Stimulated activated CD4-positive, alpha-beta T cell treated with anti-CD3 and anti-CD28 coated beads, Interleukin-4, amount 100 ng/mL, for 48 hours (primary cell): ENCODE data around the gene GRIA3.

ENCODE experiments used
- DNase-seq, 2 donors: peaks; one replicate each; pipeline ENCODE4 v3.0.0-alpha.2; 2020; ENCODE audit warnings: low read depth in 2 of 2

Gene GRIA3

DNA sequence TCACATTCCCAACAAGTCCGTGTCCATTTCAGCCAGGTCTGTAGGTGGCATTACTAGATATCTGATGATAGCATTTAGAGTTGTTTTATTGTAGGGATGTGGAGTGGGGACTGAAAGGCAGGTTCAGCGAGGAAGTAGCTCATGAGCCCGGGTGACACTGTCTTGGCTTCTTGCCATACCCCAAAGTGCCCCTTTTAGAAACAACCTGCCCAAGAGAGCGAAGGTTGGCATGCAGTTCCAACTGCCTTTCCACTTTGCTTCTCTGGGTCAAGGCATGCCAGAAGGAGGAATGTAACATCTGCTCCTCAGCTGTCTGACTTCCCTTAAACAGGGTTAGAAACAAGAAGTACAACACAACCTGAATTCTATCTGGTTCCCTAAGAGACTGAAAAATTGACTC is 9.0 kb downstream of the GRIA3 start:
- no peak for DNase-seq

DNA sequence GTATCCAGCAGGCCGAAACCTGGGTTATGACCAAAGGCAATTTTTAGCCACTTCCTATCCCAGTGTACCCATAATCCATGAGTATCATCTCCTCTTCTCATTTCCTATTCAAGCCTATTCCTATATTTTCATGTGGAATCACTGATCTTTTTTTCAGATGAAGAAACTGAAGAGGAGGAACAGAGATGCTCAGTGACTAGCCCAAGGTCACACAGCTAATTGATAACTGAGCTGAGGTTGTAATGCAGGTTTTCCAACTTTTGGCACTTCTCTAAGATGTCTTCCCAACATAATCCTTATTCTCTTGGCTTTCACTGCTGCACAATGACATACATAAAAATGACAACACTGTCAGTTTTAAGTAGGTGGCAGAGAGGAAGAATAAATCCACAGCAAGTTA is 15.3 kb downstream of the GRIA3 start:
- no peak for DNase-seq

DNA sequence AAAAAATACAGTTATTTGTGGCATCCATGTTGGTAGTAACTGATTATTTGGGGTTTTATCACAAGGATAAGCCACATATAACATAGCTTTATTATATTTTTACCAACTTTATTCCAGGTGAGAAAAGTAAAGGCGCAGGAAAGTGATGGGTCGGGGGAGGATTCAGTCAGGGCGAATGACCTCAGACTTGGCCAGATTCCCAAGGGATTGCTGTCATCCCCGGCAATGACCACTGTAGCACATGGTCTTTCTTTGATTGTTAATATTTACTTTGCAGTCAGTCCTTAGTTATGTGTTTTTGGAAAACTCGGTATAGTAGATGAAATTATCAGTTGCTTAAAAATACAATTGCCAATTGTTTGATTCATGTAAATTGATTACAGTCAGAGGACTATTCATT is 17.6 kb downstream of the GRIA3 start:
- DNase-seq, result no peak

DNA sequence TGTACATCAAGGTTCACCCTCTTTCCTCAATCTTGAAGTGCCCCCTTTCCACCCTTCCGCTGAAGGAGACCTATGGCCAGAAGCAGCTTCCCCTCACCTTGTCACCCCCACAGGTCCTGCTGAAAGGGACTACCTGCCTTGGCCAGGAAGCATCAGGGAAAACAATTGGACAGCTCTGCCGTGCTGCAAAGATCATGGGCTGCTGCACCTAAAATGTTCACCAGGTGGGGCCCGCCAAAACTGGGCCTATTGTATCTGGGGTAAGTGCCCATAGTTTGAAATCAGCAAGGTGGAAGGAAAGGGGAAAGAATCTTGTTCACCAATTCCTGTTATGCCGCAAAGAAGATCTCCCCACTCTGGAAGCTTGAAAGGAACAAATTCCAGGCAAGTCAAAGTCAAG is 18.4 kb downstream of the GRIA3 start:
- no peak for DNase-seq

DNA sequence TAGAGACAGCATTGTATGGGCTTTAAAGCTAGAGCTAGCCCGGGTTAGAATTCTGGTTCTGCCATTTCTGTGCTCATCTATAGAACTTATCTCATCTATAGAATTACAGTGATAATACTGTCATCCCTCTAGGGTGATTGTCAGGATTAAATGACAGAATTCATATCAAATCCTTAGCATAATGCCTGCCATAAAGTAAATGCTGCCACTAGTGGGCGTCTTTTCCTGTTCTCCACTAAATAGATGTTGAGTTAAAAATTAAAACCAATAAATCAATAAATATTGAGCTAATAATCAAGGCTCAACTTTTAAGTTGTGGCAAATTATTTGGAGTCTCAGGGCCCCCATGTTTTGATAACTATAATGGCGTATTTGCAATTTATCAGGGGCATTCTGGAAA is 19.7 kb downstream of the GRIA3 start:
- DNase-seq, result no peak

DNA sequence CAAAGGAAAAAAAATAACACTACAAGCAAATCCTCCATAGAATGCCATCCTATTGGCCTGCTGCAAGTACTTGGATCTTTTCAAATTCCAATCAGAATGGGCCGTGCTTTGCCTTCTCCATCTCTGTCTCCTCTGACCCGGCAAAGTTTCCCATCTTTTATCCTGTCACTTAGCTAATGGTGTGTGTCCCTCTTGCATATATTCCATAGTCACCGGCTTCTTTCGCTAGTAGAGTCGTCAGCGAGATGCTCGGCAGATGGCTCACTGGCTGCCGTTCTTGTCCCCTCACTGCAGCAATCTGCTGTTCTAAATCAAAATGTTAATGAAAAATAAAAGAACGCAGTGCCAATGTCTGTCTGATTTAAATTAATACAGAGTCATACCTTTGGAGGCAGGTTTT is 22.1 kb downstream of the GRIA3 start:
- no peak for DNase-seq

DNA sequence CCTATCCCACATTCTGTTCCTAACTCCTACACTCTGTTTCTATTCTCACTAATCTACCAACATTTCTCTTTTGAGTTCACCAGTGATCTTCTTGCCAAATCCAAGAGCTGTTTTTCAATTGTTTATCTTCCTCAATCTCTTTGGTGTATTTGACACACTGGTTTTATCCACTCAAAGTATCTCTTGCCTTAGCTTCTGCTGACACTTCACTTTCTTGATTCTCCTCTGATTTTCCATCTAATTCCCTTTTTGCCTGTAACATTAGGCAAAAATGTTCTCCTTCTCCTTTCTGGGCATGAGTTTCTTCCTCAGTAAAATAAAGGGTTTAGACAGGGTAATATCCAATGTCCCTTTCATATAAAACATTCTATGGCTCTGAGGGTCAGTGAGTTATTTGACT is 26.2 kb downstream of the GRIA3 start:
- no peak for DNase-seq

DNA sequence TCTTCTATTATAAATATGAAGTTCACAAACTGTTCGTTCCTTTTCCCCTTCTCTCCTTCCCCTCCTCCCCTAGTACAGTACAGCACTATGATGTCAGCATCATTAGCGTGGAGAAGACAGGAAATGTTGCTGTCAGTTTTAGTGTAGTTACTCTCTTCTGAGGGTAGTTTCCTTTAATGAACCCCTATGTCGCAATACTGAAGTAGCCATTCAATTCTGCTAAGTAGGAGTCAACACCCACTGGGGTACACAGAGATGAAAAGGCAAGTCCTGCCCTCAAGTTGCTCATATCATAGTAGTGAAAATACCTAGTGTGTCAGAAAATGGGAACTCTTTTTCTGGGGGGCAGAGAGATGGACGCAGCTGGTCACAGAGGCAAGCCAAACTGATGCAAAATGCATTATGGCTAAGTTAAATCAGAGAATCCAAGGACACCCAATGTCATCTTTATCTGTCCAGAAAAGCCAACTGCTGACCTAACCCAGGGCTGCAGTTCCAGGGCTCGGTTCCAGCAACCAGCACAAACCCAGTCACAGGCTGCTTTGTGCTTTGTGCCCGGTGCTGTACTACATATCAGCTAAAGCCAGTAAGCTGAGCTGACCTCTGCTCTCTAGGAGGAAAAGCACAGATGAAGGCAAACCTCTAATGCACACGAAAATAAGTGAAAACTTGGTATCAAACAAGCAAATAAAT is 31.5 kb downstream of the GRIA3 start:
- no peak for DNase-seq

DNA sequence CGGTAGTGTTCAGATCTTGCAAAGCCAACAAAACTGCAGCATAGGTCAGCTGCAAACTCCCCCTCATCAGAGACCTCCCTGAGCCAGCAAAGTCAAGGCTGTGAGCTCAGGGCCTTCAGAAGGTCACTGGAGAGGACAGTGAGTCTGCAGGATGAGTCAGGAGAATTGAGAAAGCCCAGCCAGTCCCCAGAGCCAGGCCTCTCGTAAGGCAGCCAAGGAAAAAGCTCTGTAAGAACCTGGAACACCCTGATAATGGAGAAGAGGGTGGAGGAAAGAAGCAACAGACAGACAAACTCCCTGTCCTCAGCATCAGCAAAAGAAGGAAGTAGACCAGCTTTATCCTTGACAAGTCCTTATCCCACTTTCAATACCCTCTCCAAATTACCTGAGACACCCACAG is 33.0 kb downstream of the GRIA3 start:
- DNase-seq, result no peak

DNA sequence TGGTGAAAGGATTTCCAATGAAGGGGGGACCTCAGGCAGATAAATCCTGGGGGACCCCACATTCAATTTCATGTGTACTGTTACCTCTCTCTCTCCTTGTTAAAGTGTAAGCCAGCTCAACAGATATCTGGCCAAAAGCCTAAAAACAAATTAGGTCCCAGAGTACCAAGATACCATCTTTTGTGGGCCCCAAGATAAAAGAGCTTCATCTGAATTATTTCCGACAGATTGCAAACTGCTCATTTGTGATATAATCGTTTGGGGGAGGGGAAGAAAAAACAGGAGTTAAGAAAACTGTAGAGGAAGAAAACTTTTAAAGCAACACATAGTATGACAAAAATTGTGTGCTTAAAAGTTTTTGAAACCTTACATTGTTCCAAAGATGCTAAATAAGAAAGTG is 33.6 kb downstream of the GRIA3 start:
- DNase-seq, result no peak

DNA sequence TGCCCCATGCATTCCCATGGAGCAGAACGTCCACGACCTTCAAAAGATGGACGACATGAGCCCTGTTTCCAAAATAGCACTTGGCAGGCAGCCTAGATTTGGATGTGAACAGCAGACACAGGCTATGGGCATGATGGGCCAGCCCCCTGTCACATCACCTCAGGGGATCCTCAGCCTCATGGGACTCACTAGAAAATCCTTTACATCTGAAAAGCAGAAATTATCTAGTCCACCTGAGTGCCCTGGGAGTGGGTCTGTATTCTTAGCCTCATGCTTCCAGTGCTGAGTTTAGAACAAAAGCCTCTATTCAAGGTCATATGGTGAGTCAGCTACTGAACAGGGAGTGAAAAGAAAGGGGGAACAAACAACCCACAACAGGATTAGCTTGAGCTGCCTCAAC is 35.8 kb downstream of the GRIA3 start:
- DNase-seq, result no peak

DNA sequence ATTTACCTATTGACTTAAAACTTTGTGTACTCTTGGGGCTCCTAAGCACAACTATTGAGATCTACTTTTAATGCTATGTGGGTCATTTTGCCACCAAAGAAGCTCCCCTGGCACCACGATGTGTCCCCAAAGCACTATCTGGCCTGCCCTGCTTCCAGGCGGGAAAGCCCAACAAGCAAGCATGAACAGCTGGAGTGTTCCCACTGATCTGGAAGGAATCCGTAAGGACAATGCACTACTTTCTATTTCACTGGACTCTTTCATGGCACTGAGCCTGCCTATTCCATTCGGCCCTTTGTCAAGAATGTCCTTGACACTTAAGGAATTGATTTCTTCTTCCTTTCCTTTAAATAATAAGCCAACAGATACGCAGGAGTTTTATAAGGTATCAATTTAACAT is 38.8 kb downstream of the GRIA3 start:
- DNase-seq, result no peak

DNA sequence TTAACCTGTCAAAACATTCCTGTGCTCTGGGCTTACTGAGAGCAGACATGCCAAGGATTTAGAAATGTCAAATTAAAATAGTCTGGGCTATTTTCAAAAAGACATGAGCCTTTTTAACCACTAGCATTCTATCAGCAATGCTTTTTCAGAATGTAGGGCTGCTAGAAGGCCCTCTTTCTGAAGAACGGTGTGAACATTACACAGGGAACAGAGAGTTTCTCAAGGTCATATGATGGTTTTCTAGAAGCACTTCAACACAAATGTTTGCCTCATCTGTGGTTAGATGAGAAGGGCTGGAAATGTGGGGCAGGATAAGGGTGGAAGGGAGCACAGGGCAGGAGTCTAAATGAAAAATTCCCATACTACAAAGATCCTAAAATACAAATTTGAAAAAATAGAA is 39.3 kb downstream of the GRIA3 start:
- no peak for DNase-seq

DNA sequence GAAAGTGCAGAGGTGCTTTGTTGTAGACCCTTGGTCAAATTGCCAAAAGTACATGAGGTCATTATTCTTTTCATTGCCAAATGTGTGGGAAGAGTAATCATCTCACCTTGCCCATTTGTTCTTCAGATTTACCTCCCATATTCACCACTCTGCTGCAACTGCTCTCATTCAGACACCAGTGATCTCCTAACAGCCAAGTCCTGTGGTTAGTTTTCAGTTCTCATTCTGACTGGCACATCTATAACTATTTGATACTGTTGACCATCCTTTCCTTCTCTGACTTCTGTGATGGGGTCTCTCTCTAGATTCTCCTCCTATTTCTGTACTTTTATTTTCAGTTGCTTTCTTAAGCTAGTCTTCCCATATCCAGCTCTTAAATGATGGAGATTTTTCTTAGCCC is 39.8 kb downstream of the GRIA3 start:
- DNase-seq, result no peak

DNA sequence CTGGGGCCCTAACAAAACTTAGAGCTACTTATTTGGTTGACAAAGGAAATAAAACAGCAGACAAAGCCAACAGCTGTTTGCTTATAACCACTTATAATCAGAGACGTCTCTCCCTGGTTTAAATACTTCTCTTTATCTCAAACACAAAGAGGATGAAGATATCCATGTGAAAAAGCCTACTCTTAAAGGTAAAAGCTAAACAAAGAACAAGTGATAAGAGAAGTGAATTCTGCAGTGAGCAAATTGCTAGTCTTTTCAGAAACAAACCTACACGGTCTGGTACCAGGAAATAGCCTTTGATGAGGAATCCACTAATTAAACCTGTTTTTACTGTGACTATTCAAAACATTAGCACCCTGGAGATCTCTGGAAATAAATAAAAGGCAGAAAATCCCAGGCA is 46.7 kb downstream of the GRIA3 start:
- no peak for DNase-seq

DNA sequence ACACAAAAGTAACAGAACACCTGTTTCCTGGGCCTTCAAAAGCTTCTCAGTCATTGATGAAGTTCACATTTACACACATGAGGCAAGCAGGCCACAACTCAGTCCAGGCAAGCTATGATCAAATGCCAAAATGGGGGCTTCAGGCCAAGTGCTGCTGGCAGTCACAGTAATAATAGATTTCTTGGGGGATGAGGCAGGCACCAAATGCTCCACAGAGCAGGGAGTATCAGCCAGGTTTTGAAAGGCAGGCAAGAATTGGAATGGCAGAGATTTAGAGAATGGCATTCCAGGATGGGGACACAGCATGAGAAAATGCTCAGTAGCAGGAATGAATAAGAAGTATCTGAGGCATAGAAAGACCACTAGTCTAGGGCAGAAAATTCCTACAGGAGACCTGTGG is 52.8 kb downstream of the GRIA3 start:
- no peak for DNase-seq

DNA sequence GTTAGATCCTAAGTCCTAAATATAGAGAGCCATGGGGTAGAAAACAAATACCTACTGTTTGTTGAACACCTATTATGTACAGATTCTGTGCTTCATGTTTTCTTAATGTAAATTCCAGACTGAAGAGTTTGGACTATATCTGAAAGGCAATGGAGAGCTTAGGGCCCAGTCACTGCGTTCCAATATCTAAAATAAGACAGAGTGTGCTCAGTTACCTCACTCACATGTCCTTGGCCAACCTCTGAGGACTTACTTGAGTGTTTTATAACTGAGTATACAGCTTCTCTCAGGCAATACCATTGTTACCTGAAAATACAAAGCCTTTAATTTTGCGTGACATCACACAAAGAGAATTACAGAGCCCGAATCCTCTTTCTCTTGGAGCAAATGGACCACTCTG is 53.2 kb downstream of the GRIA3 start:
- DNase-seq, result no peak

DNA sequence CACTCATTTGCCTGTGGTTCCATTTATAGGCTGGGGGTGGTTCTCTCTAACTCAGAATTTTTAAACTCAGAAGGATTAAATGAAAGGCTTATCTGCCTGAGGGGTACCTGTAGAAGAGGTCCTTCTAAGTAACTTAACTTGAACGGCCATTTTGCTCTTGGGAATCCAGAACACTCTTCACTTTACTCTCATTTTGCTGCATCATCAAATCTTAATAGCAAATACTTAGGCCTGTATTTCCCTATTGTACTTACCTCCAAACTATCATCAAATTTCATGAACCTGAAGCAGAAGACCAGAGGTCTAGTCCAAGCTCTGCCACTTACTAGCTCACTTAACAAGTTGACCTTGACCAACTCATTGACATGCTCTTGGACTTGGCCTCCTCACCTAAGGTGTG is 70.4 kb downstream of the GRIA3 start:
- DNase-seq, result no peak

DNA sequence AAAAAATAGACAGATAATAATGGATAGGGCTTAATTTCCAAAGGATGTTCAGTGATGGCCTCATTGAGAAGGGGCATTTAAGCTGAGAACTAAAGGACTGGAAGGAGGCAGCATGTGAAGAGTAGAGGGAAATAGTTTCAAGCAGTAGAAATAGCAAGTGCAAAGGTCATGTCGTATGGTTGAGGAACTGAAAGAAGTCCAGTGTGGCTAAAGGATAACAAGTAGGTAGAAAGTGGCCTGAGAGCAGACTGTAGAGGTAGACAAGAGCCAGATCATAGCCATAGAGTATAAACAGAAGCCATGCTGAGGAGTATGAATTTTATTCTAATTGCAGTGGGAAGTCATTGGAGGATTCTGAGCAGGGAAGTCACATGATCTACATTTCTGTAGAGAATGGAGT is 72.3 kb downstream of the GRIA3 start:
- no peak for DNase-seq

DNA sequence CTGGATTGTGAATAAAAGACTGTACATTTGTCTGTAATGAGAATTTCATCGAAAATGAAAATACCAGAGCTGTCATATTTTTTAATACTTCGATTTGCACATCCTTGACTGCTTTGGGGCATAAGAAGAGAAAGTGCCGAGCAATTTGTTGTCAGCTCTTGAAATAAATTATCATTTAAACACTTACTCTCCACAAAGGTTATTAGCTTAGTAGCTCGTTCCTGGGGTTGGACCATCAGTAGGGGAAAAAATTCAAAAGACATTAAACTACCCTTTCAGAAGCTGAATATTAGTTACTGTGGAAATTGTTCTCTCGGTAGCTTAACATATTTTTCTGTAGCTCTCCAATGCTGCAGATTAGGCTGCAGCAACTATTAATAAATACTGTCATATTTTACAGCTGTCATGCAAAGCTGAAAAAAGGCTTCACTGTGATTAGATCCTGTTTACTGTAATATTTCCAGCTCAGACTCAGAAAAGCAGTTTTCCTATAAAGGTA is 76.9 kb downstream of the GRIA3 start:
- no peak for DNase-seq

DNA sequence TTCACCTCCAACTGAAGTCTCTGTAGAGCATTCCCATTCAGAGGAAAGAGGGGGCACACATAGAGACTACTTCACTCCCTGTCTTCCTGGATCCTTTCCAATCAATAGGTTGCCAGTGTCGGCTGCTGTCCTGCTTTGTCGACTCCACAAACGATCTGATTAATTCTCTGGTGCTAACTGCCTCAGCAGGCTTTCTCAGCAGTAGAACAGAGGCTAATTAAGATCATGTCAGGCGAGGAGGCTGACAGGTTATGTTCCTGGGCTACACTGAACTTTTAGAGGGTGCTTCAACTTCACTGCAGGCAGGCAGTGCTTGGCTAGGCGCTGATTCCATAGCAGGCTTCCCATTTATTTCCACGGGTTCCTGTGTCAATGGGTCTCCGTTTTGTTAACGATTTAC is 79.2 kb downstream of the GRIA3 start:
- DNase-seq, result no peak

DNA sequence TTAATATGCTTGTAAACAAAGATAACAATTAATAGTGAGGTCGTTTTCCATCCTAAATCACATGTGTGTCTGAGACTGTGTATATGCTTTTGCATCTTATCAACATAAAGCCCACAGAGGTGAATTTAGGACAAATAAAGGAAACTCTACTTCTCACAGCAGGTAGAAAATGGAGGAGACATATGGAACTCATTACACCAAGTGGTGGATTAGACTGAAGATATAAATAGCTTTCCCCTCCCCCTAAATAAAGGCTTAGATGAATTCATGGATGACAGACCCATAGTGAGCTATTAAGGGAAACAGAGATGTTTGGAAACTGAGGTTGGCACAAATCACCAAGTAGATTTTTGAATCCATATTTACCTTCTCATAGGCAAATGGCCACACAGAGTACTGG is 79.7 kb downstream of the GRIA3 start:
- DNase-seq, result no peak

DNA sequence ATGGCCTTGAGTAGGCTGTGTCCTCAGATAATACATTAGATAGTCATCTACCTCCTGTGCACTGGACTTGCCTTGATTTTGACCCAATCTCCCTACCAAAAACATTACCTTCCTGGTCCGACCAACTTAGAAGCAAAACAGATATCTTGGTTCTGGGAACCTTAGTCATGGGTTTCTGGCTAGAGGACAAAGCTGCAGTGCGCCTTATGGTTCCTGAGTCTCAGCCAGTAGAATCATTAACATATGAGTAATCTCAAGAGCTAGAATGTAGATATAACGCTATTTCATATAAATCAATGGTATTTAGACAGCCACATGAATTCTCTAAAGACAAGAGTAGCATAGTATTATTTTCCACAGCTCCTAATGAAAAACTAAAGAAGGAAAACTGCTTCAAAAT is 83.1 kb downstream of the GRIA3 start:
- DNase-seq, result no peak

DNA sequence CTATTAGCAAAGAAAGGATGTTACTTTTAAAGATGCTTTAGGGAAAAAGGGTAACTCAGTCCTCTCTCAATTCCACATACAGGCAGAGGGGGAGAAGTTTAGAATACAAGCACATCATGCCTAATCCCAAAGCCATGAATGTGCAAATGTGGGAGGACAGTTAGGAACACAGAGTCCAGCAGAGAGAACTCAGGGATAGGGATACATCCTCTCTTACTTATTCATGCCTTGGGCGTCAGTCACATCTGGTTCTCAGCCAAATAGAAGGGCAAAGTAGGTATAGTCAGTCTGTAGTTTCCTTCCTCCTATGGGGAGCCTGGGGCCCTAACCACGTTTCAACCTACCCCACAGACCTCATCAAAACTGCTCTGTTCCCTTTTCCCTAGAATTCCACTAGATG is 87.8 kb downstream of the GRIA3 start:
- DNase-seq, result no peak
